A549 (cell line): Measurements from ENCODE around the gene DYRK1A. TPM values are rescaled to one million over a fixed set of nuclear protein-coding genes. Genes with fewer than 3 reads are reported as not detected.
"Not testable (repeated sequence)": the region's sequence is repeated elsewhere in the genome, so short reads cannot be mapped to it uniquely, and the experiment has no call there.

ENCODE experiments used
- ATAC-seq, 2 experiments: fragments of 200-7000 bp in 1 of 2; fragments of >200 bp in 1 of 2; cut with Nextera tagmentation in 1 of 2; cut with Tn5 transposase in 1 of 2; 3 replicates each; pipeline versions ENCODE4 v1.8.0 to v1.9.1; 2018 to 2020; ENCODE audit warnings: mild to moderate bottlenecking in 1 of 2, moderate library complexity in 1 of 2
- CTCF ChIA-PET: fragments of 300-600 bp; sonication (Branson Sonifier 250); formaldehyde crosslinking; extraction: SDS; loops from one replicate; lab custom pipeline; 2021; ENCODE audit warnings: antibody characterized with exemption, inconsistent platforms; lab: Yijun Ruan, JAX
- POLR2A ChIA-PET: fragments of 350-600 bp; formaldehyde crosslinking; extraction: SDS; loops from one replicate; lab custom pipeline; 2021; ENCODE audit warnings: antibody characterized with exemption, inconsistent platforms; lab: Yijun Ruan, JAX
- DNase-seq, 2 experiments: peaks; one replicate each; pipeline versions ENCODE4 v3.0.0 to v3.0.0-alpha.2; 2011 to 2016; ENCODE audit warnings: low read depth in 1 of 2, low spot score in 1 of 2
- FAIRE-seq: peaks from 2 replicates; lab custom pipeline; 2011; peaks lifted over from hg19 to GRCh38; lab: Jason Lieb, UNC
- H3K27ac ChIP-seq, 2 experiments: fragments of >200 bp; sonication (Bioruptor Twin); formaldehyde crosslinking; 3 replicates each; pipeline ENCODE4 v1.5.1; 2016 to 2017
- H3K4me1 ChIP-seq: fragments of >200 bp; sonication (Bioruptor Twin); formaldehyde crosslinking; 3 replicates; pipeline ENCODE4 v1.6.1; 2016
- H3K4me2 ChIP-seq: fragments of >200 bp; sonication (Bioruptor Twin); formaldehyde crosslinking; 3 replicates; pipeline ENCODE4 v1.6.1; 2016
- H3K4me3 ChIP-seq: fragments of >200 bp; sonication (Bioruptor Twin); formaldehyde crosslinking; 3 replicates; pipeline ENCODE4 v1.5.1; 2016
- H3K9me3 ChIP-seq: fragments of >200 bp; sonication (Bioruptor Twin); formaldehyde crosslinking; 3 replicates; pipeline ENCODE4 v1.6.1; 2016
- CBX2 ChIP-seq: fragments of 200-600 bp; sonication (generic); IDR thresholded peaks from 2 replicates; pipeline ENCODE4 v1.6.1; 2016; ENCODE audit warnings: low read depth, mild to moderate bottlenecking, borderline replicate concordance
- CHD4 ChIP-seq: fragments of 200-600 bp; sonication (generic); IDR thresholded peaks from 2 replicates; pipeline ENCODE4 v1.6.1; 2016; ENCODE audit warnings: antibody characterized with exemption, mild to moderate bottlenecking, borderline replicate concordance
- EHF ChIP-seq: fragments of 250-450 bp; sonication (Bioruptor Pico); IDR thresholded peaks from 2 replicates; pipeline ENCODE4 v1.5.0; 2020; ENCODE audit warnings: mild to moderate bottlenecking
- EHMT2 ChIP-seq: fragments of 200-600 bp; sonication (generic); IDR thresholded peaks from 2 replicates; pipeline ENCODE4 v1.6.1; 2016; ENCODE audit warnings: antibody characterized with exemption, low read depth, mild to moderate bottlenecking, moderate library complexity
- ESRRA ChIP-seq: fragments of 150-350 bp; IDR thresholded peaks from 2 replicates; pipeline ENCODE4 v1.6.1; 2014; ENCODE audit warnings: mild to moderate bottlenecking, low read length, borderline replicate concordance
- FOSB ChIP-seq: fragments of 250-450 bp; sonication (Bioruptor Pico); IDR thresholded peaks from 2 replicates; pipeline ENCODE4 v1.5.0; 2020; ENCODE audit warnings: mild to moderate bottlenecking, moderate library complexity
- FOXS1 ChIP-seq: fragments of 250-450 bp; sonication (Bioruptor Pico); IDR thresholded peaks from 2 replicates; pipeline ENCODE4 v1.5.0; 2020; ENCODE audit warnings: mild to moderate bottlenecking, moderate library complexity
- HOXA7 ChIP-seq: fragments of 250-450 bp; sonication (Bioruptor Pico); IDR thresholded peaks from 2 replicates; pipeline ENCODE4 v1.5.0; 2020; ENCODE audit warnings: mild to moderate bottlenecking, moderate library complexity
- HOXB13 ChIP-seq: fragments of 250-450 bp; sonication (Bioruptor Pico); IDR thresholded peaks from 2 replicates; pipeline ENCODE4 v1.5.0; 2020; ENCODE audit warnings: low read depth, mild to moderate bottlenecking, moderate library complexity
- JUN ChIP-seq, 2 experiments: fragments of >200 bp; sonication (Bioruptor Twin); formaldehyde crosslinking; IDR thresholded peaks; 2 replicates in 1 of 2; 3 replicates in 1 of 2; pipeline ENCODE4 v1.6.1; 2016 to 2017
- KDM1A ChIP-seq: fragments of 200-600 bp; sonication (generic); IDR thresholded peaks from 2 replicates; pipeline ENCODE4 v1.6.1; 2016; ENCODE audit warnings: low read depth, mild to moderate bottlenecking
- NFE2L2 ChIP-seq: fragments of 150-350 bp; conservative IDR thresholded peaks from 2 replicates; pipeline ENCODE4 v1.6.1; 2014; ENCODE audit warnings: low read length
- NR3C1 ChIP-seq: fragments of >200 bp; sonication (Bioruptor Twin); formaldehyde crosslinking; IDR thresholded peaks from 3 replicates; pipeline ENCODE4 v1.6.1; 2017
- PHF8 ChIP-seq: fragments of 200-600 bp; sonication (generic); IDR thresholded peaks from 2 replicates; pipeline ENCODE4 v1.6.1; 2016; ENCODE audit warnings: low read depth, mild to moderate bottlenecking, antibody characterized with exemption, moderate library complexity, borderline replicate concordance
- RARB ChIP-seq: fragments of 250-450 bp; sonication (Bioruptor Pico); IDR thresholded peaks from 2 replicates; pipeline ENCODE4 v1.8.0; 2021; ENCODE audit warnings: mild to moderate bottlenecking, moderate library complexity
- RCOR1 ChIP-seq: fragments of 150-350 bp; IDR thresholded peaks from 2 replicates; pipeline ENCODE4 v1.6.1; 2014; ENCODE audit warnings: antibody characterized with exemption, low read length, low read depth
- SMC3 ChIP-seq: fragments of >200 bp; sonication (Bioruptor Twin); formaldehyde crosslinking; IDR thresholded peaks from 3 replicates; pipeline ENCODE4 v1.6.1; 2018; ENCODE audit warnings: inconsistent platforms
- SREBF2 ChIP-seq: fragments of 450-650 bp; IDR thresholded peaks from 2 replicates; pipeline ENCODE4 v1.6.1; 2014; ENCODE audit warnings: mild to moderate bottlenecking, moderate library complexity
- ZFP36 ChIP-seq: fragments of 450-650 bp; IDR thresholded peaks from 2 replicates; pipeline ENCODE4 v1.6.1; 2014; ENCODE audit warnings: borderline replicate concordance; ENCODE audit not compliant: partially characterized antibody
- ZNF302 ChIP-seq: fragments of 250-450 bp; sonication (Bioruptor Pico); IDR thresholded peaks from 2 replicates; pipeline ENCODE4 v1.9.0; 2021; ENCODE audit warnings: inconsistent platforms, mild to moderate bottlenecking, moderate library complexity
- WGBS: methylation state at CpG from one replicate; pipeline ENCODE4 v1.1.6; 2017; ENCODE audit errors: missing lambda C conversion rate; 5-methylcytosine and 5-hydroxymethylcytosine counted together
- polyA plus RNA-seq, 4 experiments: library from polyadenylated mRNA; depleted of rRNA in 3 of 4; stranded (reverse); fragments of >200 nt; fragmentation: RNase III in 1 of 4; extraction: RNeasy Plus Mini Kit Qiagen cat#74134 plus additional on column Dnase treatment in 1 of 4; gene quantifications; 2 replicates in 3 of 4; 3 replicates in 1 of 4; pipeline ENCODE4 v1.2.3, GENCODE V29; 2011 to 2017
- TF ChIP-seq, protein P1 (sequence below): fragments of >200 bp; sonication (Bioruptor Twin); formaldehyde crosslinking; IDR thresholded peaks from 3 replicates; pipeline ENCODE4 v1.6.1; 2016
- TF ChIP-seq, protein P2 (sequence below): fragments of >200 bp; sonication (Bioruptor Twin); formaldehyde crosslinking; IDR thresholded peaks from 3 replicates; pipeline ENCODE4 v1.5.1; 2016
- TF ChIP-seq, protein P3 (sequence below): IDR thresholded peaks from 2 replicates; pipeline ENCODE4 v1.6.1; 2012; ENCODE audit warnings: low read depth, borderline replicate concordance

The DYRK1A gene
- polyA plus RNA-seq, 2 of the 4 experiments (the other 2 are of a cell fraction): 12.7 to 29.4 TPM

DNA sequence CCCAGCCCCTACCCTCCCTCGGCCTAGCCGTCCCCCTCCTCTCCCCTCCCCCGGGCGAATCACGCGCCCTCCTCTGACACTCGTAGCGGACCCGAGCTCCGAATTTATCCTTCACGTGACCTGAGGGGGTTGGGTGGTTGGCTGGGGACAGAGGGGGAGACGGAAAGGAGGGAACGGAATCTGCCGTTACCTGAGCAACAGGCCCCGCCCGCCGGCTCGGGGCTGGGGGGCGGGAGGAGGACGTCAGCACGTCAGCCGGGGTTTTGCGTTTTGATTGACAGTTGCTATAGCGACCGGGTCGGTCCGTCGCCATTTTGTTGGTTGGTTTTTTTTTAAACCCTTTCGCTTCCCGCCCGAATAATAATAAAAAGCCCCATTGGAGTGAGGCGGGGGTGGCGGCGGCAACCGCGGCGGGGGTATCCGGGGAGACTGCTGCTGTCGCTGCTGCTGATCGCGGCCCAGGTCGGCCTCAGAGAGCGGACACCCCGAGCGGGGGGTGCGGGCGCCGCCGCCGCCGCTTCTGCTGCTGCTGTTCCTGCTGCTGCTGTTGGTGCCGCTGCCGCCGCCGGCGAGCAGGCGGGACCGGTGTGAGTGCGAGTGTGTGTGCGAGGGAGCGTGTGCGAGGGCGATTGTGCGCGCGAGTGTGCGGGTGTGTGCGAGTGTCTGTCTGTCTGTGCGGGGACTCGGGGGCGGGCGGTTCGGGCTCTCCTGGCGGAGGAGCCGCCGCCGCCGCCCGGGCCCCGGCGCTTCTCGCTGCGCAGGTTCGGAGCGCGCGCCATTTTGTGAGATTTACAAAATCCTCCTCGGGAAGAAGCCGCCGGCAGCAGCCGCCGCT, at the start of gene DYRK1A (continued):
- TF ChIP-seq CBX2 (no peak), SREBF2 (no peak), ZFP36 (no peak), FOSB (CRISPR knock-in tag) (no peak), RARB (CRISPR knock-in tag) (no peak), EHF (CRISPR knock-in tag) (no peak), JUN (IDR thresholded peaks at IDR 0.05) (peak in 1 of 2 experiments; percentile 17; a peak in 2 of 5 replicates), SMC3 (no peak), PHF8 (no peak; the same call in 1 of the 2 replicates), FOXS1 (CRISPR knock-in tag) (no peak), NR3C1 (no peak), RCOR1 (no peak)
- TF ChIP-seq, protein P1, sequence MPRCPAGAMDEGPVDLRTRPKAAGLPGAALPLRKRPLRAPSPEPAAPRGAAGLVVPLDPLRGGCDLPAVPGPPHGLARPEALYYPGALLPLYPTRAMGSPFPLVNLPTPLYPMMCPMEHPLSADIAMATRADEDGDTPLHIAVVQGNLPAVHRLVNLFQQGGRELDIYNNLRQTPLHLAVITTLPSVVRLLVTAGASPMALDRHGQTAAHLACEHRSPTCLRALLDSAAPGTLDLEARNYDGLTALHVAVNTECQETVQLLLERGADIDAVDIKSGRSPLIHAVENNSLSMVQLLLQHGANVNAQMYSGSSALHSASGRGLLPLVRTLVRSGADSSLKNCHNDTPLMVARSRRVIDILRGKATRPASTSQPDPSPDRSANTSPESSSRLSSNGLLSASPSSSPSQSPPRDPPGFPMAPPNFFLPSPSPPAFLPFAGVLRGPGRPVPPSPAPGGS: no peak

DNA sequence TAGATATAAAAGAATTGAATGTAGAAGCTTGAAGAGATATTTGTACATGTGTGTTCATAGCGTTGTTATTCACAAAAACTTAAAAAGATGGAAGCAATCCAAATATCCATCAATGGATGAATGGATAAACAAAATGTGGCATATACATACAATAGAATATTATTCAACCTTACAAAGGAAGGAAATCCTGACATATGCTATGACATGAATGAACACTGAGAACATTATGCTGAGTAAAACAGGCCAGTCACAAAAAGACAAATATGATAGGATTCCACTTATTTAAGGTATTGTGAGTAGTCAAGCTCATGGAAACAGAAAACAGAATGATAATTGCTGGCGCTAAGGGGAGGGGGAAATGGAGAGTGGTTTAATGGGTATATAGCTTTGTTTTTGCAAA, 47.0 kb upstream of the DYRK1A start:
- Histone ChIP-seq H3K27ac (no peak overlapping the region), H3K4me3 (no peak overlapping the region), H3K9me3 (peaks cover 12% of the 10 kb centered on the region; the same call in 2 of the 3 replicates), H3K4me2 (no peak overlapping the region), H3K4me1 (no peaks in the 10 kb centered on the region)
- TF ChIP-seq ZNF302 (CRISPR knock-in tag) (no peak), CHD4 (no peak)
- ChIA-PET CTCF (no interaction called here), POLR2A (no interaction called here)
- WGBS: 90% methylated on average over 2 of the region's 2 CpGs
- no peak for FAIRE-seq
- DNase-seq: no peak
- ATAC-seq: no peak

DNA sequence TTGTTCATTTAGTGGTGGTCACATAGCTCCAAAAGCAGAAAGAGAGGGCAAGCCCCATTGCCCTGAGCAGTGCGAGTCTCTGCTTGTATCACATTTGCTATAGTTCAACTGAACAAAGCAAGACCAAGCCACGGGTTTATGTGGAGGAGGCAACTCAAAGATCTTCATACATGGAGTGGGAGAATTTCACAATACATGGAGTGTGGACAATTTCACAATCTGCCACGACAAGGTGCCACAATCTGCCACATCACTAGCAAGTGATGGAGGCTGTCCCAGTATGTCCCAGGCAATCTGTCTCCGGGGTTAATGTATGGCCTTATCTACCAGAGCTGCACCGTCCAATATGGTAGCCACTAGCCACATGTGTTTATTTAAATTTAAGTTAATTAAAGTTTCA, 44.5 kb upstream of the DYRK1A start:
- FAIRE-seq: no peak

DNA sequence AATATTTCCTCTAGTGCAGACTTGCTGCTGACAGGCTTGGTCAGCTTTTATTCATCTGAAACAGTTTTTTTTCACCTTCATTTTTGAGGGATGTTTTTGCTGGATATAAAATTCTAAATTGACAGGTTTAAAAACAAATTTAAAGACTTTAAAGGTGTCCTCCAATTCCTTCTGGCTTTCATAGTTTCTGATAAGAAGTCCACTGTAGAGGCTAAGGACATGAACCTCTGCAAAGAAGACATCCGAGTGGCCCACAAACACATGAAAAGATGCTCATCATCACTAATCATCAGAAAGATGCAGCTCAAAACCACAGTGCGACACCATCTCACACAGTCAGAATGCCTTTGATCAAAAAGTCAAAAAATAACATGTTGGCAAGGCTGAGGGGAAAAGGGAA, 42.0 kb upstream of the DYRK1A start:
- Histone ChIP-seq H3K4me3 (no peak overlapping the region), H3K9me3 (no peaks in the 10 kb centered on the region), H3K4me1 (no peaks in the 10 kb centered on the region), H3K4me2 (no peak overlapping the region), H3K27ac (no peak overlapping the region)
- ChIA-PET POLR2A (no interaction called here), CTCF (interaction anchor here (0.6 kb wide), 1 partner anchor 668 kb away, joined by 3 read pairs; no protein-coding TSS in a partner anchor)
- WGBS: 80% methylated on average over 2 of the region's 2 CpGs
- DNase-seq (no peak), ATAC-seq (no peak), FAIRE-seq (no peak)
- TF ChIP-seq FOXS1 (CRISPR knock-in tag) (no peak), EHMT2 (no peak)
- TF ChIP-seq, protein P2, sequence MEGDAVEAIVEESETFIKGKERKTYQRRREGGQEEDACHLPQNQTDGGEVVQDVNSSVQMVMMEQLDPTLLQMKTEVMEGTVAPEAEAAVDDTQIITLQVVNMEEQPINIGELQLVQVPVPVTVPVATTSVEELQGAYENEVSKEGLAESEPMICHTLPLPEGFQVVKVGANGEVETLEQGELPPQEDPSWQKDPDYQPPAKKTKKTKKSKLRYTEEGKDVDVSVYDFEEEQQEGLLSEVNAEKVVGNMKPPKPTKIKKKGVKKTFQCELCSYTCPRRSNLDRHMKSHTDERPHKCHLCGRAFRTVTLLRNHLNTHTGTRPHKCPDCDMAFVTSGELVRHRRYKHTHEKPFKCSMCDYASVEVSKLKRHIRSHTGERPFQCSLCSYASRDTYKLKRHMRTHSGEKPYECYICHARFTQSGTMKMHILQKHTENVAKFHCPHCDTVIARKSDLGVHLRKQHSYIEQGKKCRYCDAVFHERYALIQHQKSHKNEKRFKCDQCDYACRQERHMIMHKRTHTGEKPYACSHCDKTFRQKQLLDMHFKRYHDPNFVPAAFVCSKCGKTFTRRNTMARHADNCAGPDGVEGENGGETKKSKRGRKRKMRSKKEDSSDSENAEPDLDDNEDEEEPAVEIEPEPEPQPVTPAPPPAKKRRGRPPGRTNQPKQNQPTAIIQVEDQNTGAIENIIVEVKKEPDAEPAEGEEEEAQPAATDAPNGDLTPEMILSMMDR: no peak
- TF ChIP-seq, protein P3, sequence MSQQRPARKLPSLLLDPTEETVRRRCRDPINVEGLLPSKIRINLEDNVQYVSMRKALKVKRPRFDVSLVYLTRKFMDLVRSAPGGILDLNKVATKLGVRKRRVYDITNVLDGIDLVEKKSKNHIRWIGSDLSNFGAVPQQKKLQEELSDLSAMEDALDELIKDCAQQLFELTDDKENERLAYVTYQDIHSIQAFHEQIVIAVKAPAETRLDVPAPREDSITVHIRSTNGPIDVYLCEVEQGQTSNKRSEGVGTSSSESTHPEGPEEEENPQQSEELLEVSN: no peak

More for the DNA sequence above, 44.5 kb upstream of the DYRK1A start:
- TF ChIP-seq RARB (CRISPR knock-in tag) (no peak), HOXB13 (no peak), ESRRA (no peak), KDM1A (no peak), PHF8 (no peak), HOXA7 (CRISPR knock-in tag) (no peak), NFE2L2 (no peak)
- TF ChIP-seq, all 56 proteins: peak for 0
- H3K4me3 ChIP-seq: no peak overlapping the region
- H3K4me2 ChIP-seq: no peak overlapping the region
- ChIA-PET CTCF (no interaction called here), POLR2A (no interaction called here)
- DNase-seq (no peak), ATAC-seq (no peak)
- WGBS: 65% methylated on average over 5 of the region's 5 CpGs
- peaks cover 5% of the 10 kb centered on the region; the same call in 2 of the 3 replicates for H3K9me3 ChIP-seq
- no peaks in the 10 kb centered on the region for H3K4me1 ChIP-seq
- H3K27ac ChIP-seq: no peak overlapping the region

DNA sequence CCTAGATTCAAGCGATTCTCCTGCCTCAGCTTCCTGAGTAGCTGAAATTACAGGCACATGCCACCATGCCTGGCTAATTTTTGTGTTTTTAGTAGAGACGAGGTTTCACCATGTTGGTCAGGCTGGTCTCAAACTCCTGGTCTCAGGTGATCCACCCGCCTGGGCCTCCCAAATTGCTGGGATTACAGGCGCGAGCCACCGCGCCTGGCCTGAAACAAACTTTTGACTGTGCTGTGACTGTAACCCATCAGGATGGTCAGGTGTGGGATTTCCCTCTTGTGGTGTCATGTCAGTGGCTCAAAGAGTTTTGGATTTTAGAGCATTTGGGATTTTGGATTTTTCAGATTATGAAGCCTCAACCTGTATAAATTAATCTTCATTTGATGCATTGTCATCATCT, 38.4 kb upstream of the DYRK1A start:
- WGBS: 91% methylated on average over 7 of the region's 7 CpGs
- CTCF ChIA-PET, H3K4me1 ChIP-seq, POLR2A ChIA-PET, H3K9me3 ChIP-seq, DNase-seq, FAIRE-seq, H3K4me2 ChIP-seq, H3K4me3 ChIP-seq, H3K27ac ChIP-seq, ATAC-seq: not testable (repeated sequence)
